Activated T-helper 1 cell treated with anti-CD3 and anti-CD28 coated beads, Interleukin-2, amount 50 U/mL, for 16 hours (primary cell): Measurements from ENCODE around the gene DPM2.

Experiments used
- DNase-seq, 2 donors: peaks; one replicate each; pipeline ENCODE4 v3.0.0-alpha.2; 2020; ENCODE audit warnings: low read depth in 1 of 2, low spot score in 1 of 2

DPM2 gene

DNA sequence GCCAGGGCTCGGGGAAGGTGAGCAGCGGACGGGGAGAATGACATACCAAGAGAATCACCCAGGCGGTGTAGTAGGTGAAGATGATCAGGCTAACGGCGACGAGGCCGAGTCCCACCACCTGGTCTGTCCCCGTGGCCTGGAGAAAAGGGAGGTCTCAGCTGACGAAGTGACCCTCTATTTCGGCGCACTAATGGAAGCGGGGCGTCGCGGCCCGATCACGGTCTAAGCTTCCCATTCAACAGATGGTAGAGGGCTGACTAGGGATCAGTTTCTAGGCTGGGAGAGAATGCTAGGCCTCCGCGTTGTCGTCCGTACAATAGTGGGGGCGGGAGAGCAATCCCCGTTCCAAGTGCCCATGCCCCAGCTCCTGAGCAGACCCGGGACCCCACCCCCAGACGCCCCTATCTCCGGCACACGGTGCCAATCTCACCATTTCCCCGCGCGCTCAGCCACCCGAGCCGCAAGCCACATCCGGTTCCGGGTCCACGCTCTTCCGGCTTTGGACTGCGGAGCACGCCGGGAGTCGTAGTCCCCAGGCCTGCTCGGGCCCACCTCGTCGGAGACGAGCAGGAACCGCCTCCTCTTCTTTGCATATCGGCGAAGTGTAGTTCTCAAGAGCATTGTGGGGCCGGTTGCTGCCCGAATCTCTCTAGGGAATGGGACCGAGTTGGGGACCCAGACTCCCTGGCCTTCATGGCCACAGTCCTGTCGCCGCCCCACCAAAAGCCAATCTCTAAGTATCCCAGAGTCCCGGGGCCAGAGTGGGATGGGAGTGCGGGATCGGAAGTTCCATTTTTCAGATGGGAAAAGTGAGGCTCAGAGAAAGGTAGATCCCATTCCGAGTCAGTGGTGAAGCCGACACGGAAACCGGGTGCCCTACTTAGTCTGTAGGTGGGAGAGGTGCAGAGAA, at the start of gene DPM2:
DPM2 (minus strand) TSS at position 467 of the 910 bp plus-strand sequence; CDS start at position 433, 34 bp downstream.
- DNase-seq, result peak; percentile 74 to 81

DNA sequence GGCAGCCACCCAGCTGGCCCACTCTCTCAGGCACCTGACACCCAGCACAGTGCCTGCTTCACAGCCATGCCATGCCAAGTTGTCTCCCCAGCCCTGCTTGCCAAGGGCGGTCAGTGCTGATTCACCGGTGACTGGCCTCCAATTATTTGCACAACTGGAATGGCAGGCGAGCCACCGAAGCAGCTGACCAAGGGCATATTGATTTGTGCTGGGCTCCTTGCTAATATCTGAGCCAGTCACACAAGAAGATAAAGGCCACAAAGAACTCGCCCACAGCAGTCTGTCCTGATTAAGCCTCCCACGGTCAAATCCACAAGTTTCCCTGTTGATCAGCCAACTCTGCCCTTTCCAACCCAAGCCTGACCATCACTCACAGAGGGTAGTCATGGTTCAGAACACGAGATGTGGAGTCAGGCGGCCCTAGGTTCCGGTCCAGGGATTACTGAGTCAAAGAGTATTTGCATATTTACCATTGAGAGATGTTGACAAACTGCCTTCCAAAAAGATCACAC, 49.5 kb upstream of the DPM2 start:
- no peak for DNase-seq

DNA sequence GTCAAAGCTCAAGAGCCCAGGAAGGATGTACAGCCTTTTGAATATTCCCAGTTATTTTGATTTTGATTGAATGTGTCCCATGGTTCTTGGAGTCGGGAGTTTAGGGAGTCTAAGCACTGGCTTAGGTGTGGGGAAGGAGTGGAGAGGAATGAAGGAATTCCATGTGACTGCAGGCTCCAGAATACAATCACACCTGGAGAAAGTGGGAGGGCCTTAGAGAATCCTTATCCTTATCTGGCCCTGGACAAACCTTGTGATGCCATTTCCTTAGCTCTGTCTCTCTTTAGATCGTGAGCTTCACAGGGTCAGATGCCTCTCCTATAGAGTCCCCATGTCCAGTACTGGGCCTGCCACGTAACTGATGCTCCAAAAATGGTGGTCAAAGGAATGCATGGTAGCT, 47.4 kb upstream of the DPM2 start:
- DNase-seq, result no peak

- no peak for DNase-seq
These were observed 46.2 kb upstream of the DPM2 start for GRCh38 chr9:127983847-127984289.

- no peak for DNase-seq
These were observed 45.3 kb upstream of the DPM2 start for GRCh38 chr9:127982912-127983311.

DNA sequence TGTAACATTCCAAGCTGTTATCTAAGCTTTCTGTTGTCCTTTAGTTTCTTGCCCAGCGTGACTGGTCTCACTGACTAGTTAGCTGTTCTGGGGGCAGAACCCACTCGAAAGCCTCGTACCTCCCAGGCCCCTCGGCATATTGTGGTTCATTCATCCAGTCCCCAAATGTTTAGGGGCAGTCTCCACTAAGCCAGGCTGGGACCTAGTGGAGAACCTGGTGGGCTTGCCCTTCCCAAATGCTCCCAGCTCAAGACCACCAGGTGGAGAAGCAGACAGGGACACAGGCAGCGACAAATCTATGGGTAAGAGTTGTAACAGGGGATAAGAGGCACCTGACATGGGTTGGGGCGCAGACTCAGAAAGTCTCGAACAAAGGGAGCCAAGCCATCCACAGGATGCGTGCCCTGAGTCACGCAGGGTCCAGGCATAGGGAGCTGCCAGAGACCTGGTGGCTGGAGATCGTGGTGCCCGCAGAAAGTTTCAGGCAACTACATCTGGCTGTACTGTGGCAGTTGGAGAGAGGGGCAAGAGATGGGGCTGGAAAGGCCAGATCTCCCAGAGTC, 44.0 kb upstream of the DPM2 start:
- no peak for DNase-seq

- DNase-seq, result peak; percentile 95 to 97
These were observed 43.3 kb upstream of the DPM2 start, which contains the start of gene EEIG1 for GRCh38 chr9:127980706-127981558. Gene EEIG1 (minus strand): TSS chr9:127980989. CDS start chr9:127980137, 852 bp downstream.

DNA sequence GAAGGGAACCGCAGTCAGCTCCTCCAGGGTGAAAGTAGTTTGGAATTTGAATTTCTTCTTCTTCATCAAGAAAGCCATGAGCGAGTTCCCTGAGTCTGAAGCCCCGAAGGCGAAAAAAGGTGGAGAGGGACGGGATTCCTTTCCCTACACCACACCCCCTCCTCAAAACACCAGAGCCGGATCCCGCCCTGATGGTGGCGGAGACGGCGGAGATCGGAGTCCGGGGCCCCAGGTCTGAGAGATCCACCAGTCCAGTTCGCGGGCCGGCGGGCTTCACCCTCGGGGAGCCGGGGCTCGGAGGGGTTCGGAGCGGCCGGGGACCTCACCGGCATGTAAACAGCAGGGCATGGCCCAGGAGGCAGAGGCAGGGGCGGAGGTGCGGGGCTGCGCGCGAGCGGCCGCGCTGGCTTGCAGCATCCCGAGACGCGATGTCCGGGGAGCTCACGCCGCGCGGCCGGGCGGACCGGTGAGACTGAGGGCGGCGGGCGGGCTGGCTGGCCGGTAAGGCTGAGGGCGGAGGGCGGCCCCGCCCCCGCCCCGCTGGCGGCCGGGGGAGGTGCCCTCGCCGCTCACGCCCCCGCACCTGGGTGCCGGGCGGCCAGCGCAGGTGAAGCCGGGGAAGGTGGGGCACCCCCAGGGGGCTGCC, 42.5 kb upstream of the DPM2 start:
- no peak for DNase-seq

- no peak for DNase-seq
These were observed 41.8 kb upstream of the DPM2 start for GRCh38 chr9:127979333-127980059.

DNA sequence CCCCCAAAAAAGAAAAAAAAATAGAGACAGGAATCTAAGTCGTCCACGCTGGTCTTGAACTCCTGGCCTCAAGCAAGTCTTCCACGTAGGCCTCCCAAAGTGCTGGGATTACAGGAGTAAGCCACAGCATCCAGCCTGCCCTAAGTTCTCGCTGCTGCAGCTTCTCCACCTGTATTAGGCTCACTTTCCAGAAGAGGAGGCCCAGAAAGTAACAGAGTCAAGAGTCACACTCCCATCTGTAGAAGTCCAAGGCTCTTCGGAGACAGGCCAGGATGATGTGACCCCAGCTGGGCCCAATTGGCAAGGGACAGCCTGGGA, 41.3 kb upstream of the DPM2 start:
- no peak for DNase-seq

DNA sequence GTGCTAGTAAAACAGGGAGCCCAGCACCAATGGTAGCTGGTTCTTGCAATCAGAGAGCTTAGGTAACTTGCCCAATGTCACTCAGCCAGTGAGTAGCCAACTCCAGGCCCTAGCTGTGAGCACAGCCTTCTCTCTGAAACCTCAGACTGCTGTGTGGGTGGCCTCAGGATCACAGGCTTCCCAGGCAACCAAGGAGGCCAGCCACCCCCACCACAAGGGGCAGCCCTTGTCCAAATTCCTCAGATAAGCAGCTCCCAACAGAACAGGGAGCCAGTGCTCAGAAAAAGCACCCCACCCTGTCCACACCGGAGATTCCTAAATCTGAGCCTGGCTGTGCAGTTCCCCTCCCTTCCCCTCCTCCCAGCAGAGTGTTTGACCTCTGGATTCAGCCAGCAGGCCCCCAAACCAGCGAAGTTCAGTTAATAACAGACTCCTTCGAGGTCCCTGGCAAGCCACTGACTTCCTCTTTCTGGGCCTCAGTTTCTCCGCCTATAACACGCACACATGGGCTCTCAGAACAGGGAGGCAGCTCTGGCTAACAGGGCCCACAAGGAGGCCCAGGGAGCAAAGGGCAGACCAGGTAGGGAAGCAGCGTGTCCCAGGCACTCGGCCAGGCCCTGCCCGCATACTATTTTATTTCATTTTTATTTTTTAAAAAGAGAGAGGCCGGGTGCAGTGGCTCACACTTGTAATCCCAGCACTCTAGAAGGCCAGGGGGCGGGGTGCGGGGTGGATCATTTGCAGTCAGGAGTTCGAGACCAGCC, 40.4 kb upstream of the DPM2 start:
- DNase-seq, result no peak

GRCh38 chr9:127977009-127977883, 39.6 kb upstream of the DPM2 start:
- DNase-seq, result no peak

- DNase-seq, result no peak
These were observed 38.8 kb upstream of the DPM2 start for GRCh38 chr9:127976498-127976897.

GRCh38 chr9:127975376-127976315, 38.0 kb upstream of the DPM2 start:
- no peak for DNase-seq

DNA sequence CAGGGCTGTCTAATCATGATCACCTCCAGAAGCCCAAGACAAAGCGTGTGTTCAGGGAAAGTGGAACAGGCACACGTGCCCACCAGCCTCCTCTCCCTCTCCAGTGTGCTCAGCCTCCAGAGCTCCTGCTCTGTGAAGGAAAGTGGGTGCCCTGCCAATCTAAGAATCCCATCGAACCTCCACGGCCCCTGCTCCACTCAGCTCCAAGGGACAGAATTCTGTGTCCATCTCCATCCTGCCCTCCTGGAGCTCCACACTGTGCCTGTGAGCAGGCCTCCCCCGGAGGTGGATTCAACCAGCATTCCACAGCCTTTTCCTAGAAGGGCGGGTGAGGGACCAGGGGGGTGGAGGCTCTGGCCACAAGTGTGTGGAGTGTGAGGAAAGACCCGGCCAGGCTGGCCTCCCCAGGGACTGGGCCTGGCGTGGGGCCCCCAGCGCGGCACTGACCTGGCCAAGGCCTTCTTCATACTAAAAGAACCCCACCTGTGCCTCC, 37.2 kb upstream of the DPM2 start:
- no peak for DNase-seq

GRCh38 chr9:127974001-127974768, 36.5 kb upstream of the DPM2 start:
- DNase-seq, result no peak
